WI38 (cell line): ENCODE data around the gene CBFA2T3.

Experiments
- H3K4me3 ChIP-seq: 2 replicates; pipeline ENCODE4 v1.5.1; 2011; ENCODE audit warnings: low read depth, mild to moderate bottlenecking, control low read depth, low read length
- TF ChIP-seq, protein P1 (sequence below): IDR thresholded peaks from 2 replicates; pipeline ENCODE4 v1.5.1; 2012; ENCODE audit warnings: low read depth, mild to moderate bottlenecking, control low read depth, low read length

Gene CBFA2T3

DNA sequence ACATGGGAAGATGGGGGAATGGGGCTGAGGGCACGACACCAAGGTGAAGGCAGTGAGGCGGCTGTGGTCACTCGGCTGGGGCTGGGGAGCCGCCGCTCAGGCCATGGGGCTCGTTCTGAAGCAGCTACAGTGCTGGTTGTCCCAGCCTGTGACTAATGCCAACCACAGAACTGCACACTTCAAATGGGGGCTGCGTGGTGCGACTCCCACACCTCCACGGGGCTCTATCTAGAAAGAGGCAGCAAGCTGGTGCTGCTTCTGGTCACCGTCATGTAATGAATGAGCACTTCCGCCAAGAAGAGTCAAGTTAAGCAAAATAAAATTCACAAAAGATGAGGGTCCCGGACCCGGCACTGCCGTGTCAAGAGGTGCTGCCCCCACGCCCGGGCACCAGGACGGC lies 140.2 kb downstream of the CBFA2T3 start:
- H3K4me3 ChIP-seq = no peak overlapping the region
- TF ChIP-seq, protein P1, sequence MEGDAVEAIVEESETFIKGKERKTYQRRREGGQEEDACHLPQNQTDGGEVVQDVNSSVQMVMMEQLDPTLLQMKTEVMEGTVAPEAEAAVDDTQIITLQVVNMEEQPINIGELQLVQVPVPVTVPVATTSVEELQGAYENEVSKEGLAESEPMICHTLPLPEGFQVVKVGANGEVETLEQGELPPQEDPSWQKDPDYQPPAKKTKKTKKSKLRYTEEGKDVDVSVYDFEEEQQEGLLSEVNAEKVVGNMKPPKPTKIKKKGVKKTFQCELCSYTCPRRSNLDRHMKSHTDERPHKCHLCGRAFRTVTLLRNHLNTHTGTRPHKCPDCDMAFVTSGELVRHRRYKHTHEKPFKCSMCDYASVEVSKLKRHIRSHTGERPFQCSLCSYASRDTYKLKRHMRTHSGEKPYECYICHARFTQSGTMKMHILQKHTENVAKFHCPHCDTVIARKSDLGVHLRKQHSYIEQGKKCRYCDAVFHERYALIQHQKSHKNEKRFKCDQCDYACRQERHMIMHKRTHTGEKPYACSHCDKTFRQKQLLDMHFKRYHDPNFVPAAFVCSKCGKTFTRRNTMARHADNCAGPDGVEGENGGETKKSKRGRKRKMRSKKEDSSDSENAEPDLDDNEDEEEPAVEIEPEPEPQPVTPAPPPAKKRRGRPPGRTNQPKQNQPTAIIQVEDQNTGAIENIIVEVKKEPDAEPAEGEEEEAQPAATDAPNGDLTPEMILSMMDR = no peak

DNA sequence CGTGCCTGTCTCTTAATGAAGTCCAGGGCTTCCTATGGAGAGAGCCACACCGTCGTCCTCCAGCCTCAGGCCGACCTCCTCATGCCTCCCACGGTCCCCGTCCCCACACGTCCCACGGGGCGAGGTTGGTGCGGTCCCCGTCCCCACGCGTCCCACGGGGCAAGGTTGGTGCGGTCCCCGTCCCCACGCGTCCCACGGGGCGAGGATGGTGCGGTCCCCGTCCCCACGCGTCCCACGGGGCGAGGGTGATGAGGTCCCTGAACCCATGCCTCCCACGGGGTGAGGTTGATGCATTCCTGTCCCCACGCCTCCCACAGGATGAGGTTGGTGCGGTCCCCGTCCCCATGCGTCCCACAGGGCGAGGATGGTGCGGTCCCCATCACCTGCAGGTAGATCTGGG lies 141.2 kb downstream of the CBFA2T3 start:
- no peak overlapping the region for H3K4me3 ChIP-seq
- TF ChIP-seq, protein P1 = no peak

DNA sequence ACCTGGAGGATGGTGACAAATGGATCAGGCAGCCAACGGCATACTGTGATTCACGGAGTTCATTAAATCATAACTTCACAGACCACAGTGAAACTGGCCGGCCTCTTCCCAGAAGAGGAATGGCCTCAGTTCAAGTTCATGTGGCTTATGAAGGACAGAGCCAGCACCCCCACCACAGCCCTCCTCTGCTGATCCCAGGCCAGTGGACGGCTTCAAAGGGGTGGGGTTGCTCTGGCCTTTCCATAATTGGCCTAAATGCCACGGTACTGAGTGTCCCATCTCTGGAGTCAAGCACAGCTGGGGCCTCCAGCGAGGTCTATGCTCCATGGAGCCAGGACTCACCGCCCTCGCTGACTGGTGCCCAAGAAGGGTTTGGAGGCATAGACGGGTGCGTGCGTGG lies 141.6 kb downstream of the CBFA2T3 start:
- TF ChIP-seq, protein P1 = no peak
- H3K4me3 ChIP-seq = no peak overlapping the region

DNA sequence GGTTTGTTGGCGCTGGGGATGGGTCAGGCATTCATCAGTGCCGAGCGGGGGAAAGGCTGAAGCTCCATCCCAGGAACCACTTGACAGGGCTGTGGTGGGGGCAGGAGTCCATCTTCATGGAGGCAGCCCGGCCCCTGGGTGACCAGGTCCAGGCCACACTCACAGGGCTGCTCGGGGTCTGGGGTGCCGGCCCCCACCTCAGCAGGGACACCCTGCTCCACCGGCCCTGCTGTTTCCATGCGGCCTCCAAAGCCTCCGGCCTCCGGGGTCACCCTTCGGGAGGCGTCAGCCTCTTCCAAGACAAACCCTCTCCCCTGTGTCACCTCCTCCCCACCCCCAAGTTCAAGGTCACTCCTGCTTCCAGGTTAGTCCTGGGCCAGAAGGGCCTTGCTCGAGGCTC lies 142.3 kb downstream of the CBFA2T3 start:
- no peak overlapping the region for H3K4me3 ChIP-seq
- TF ChIP-seq, protein P1 = no peak

DNA sequence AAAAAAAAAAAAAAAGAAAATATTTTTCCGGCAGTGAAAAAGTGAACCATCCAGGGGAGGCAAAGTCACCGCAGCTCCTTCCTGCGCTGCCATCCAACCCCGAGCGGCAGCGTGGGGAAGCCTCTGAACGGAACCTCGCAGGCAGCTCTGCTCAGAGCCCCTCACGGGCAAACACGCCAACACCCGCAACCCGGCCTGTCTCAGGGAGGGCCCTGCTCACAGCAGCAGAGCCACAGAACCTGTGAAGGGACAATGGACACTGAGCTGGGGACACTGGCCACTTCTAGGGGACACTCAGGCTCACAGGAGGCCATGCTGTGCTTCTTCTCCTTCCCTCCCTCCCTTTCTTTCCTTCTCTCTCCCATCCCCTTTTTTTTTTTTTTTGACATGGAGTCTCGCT lies 143.9 kb downstream of the CBFA2T3 start:
- no peak overlapping the region for H3K4me3 ChIP-seq
- TF ChIP-seq, protein P1 = no peak

DNA sequence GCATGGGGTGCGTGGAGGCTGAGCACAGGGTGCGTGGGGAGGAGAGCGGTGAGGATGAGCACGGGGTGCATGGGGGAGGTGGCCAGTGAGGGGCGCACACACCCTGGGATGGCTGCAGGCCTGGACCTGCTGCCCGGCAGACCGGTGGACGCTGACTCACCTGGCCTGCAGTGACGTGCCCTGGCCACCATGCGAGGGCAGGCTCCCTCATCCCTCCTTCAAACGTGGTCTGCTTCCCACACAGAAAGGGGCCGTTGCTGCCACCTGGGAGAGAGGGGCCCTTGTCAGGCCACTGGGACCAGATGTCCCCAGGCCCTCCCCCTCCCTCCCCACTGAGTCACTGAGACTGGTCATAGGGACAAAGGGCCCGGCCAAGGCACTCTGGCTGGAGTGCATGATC lies 145.2 kb downstream of the CBFA2T3 start:
- TF ChIP-seq, protein P1 = no peak

DNA sequence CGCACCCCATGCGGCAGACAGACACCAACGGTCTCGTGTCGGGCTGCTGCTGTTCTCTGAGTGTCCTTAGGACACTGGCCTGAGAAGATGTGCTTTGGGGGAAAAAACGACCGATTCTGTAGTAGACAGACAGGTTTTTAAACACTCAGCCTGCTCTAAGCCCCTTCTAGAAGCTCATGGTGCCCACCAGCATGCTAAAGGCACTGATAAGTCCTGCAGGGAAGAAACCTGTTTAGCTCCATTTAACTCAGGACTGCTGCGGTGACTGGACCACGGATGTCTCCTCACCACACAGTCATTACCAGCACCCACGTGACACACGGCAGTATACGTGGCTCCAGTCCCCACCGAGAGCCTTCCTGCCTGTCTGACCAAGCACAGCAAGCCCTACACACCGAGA lies 146.2 kb downstream of the CBFA2T3 start:
- TF ChIP-seq, protein P1 = no peak
- no peak overlapping the region for H3K4me3 ChIP-seq

More for the DNA sequence above, 145.2 kb downstream of the CBFA2T3 start:
- no peak overlapping the region for H3K4me3 ChIP-seq
